CD4-positive, alpha-beta T cell treated with Interleukin-17A for 1 hour (primary cell): ENCODE results near the gene HOXB8.

Experiments
- DNase-seq: peaks from one replicate; pipeline ENCODE4 v3.0.0-alpha.2; 2020

The HOXB8 gene

DNA sequence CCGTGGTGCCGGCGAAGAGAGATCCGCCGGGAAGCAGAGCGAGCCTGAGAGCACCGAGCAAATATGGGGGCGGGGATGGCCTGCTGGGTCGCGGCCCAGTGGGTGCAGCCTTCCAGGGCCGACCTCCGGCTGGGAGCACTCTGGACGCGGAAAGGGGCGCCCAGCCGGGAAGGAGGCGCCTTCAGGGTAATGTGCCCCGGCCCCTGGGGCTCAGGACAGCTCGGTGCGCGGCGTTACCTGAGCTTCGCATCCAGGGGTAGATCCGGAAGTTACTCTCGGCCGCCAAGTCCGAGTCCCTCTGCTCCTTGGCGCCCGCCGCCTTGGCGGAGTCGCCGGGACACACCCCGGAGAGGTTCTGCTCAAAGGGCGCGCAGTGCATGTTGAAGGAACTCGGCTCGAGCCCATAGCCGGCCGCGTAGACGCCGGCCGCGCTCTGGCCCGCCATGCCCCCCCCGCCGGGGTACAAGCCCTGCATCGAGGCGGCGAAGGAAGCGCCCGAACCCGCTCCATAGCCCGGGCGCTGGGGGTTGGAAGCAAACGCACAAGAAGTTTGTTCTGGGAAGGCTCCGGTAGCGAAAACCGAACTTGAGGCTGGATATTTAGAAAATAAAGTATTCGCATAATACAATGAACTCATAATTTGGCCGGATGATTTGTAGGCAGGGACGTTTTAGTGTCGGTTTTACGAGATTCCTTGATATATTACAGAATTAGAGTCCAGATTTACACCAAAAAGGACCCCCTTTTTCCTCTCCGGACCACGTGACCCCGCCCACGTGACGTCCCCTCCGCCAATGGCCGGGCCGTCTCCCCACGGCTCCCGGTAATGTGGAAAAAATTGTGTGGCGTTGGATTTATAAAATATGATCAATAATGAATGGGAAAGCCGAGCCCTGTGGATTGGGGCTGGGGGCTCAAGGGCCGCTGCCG is 4.5 kb downstream of the HOXB8 start, which contains the start of gene HOXB7:
Gene HOXB7, minus strand, starts transcription at position 736 of the 930 bp plus-strand sequence. Its CDS starts 99 bp downstream, at position 637.
- DNase-seq = peak; percentile 64

DNA sequence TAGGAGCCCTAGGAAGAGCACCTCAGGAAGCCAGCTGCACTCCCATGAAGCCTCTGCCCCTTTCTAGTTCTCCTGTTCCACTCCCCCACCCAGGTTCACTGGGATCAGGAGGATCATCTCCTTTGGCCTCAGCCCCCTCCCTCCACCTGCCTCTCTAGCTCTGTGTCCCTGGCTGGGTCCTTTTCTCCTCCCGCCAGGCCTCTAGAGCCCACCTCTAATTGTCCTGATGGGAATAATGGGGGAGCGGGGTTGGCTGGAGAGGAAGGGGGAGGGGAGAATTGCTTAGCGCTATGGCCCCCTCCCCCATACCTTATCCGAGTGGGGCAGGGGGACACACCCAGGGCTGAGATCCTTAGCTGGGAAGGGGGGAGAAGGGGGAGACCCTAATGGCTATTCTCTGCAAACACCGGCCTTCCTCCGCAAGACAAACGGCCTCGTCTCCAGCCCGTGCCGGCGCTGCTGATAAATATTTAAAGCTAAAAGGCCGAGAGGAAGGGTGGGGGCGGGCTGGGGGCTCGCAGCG is 5.3 kb downstream of the HOXB8 start:
- no peak for DNase-seq

DNA sequence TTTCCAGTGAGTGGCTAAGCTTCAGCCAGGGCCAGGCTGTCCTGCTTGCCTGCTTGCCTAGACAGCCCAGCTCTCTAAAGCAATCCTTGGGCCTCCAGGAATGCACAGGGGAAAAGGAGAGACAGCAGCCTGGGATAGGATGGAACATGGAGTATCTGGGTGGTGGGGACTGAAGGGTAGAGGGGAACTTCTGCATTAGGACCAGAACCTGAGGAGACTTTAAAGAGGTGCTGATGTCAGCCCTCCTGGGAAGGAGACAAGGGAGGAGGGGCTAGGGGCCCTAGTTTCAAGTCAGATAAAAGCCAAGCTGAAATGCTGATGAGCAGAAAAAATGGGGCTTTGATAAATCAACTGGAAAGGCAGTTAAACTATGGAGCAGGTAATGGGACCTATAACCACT is 6.1 kb downstream of the HOXB8 start:
- DNase-seq = no peak

DNA sequence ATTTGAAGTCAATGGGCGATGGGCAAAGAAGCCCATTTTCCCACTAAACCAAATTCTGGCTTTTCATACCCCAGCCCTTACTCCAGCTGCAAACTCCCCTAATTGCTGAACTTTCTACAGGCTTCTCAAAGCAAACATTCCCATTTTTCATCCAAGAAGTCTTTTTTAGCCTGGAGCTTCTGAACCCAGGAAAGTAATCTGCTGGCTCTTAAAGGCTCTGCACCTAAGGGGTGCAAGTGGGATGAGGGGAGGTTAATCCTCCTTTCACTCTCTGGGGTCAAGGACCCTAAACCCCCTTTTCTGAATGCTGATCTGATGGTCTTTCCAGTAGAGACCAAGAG is 6.6 kb downstream of the HOXB8 start:
- DNase-seq = no peak

DNA sequence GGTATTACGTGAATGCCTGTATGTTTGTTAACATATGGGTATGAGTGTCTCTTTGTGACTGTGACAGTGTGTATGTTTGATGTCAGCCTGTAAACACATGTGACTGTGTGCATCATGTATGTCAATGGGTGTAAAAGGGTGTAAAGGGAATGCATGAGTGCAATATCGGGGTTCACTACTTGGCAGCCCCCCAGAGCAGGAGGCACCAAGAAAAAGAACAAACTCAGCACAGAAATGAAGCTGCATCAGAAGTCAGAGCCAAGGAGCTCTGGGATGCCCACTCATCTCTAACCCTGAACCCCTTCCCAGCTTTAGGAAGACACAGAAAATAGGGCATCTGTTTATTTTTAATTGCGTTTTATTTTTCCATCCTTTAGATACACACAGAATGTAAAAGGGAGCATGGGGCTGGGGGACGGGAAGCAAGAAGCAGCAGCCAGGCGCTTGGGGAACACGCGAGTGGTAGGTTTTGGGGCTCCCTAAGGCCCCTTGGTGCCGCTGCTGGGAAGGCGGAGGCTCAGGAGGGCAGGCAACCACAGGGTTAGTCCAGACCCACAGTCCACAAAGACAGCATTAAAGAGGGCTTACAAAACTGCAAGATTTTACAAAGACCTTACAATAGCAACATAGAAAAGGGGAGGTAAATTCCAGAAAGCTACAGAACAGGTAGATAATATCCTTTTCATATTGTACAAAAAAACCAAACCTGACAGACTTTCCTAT is 8.0 kb downstream of the HOXB8 start:
- no peak for DNase-seq

DNA sequence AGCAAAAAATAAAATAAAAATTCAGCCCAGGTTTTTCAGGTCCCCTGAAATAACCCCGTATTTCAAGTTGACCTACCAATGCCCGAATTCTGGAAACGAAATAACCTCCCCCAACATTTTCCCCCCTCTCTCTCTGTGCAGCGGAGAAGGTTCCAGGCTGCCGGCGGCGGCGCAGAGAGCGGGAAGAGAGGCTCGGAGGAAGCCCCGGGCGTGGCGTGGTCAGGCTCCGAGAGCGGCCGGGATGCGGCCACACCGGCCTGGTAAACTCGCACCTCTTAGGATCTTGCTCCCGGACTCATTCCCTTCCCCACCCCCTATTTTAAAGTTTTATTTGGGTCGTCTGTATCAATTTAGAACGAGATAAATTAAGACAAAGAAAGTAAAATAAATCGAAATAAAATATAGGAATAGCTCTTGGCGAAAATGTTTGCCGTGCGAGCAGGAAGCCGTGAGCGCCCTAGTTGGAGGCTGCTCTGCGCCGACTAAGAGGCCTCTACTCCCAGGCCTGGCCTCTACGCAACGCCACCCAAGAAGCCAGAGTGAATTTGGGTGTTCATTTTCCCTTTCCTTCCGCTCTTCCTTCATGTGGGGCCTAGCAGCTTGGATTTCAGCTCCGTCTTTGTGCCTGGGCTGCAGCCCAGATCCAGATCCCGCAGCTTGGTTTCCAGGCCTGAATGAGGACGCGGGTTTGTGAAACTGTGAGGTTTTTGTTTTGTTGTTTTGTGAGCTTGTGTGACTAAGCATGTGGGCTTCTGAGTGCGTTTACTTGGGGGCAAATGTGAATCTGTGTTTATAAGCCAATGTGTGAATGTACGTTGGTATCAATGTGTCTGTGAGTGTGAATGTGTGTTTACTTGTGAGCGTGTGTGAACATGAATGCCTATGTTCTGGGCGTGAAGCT is 8.9 kb downstream of the HOXB8 start:
- no peak for DNase-seq

DNA sequence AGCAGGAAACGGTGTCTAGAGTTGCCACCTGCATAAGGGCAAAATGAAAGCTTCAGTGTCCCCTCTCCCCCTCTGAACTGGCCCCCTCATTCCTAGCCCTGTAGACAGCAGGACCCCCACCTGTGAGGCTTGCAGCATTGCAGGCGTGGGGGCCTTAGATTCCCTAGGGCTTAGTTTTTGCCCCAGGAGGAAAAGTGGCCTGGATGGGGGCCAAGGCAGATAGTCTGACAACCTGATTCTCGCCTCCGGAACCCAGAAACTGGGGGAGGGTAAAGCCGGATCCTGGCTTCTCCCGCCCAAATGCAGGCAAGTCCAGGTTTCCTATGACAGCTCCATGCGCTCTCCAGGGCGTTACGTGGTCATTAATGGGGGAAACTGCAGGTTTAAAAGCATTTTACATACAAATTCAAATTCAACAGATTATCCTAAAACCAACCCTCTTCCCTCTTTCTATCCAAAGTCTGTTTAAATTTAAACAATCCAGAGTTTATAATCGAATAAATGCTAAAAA is 9.6 kb downstream of the HOXB8 start:
- no peak for DNase-seq

DNA sequence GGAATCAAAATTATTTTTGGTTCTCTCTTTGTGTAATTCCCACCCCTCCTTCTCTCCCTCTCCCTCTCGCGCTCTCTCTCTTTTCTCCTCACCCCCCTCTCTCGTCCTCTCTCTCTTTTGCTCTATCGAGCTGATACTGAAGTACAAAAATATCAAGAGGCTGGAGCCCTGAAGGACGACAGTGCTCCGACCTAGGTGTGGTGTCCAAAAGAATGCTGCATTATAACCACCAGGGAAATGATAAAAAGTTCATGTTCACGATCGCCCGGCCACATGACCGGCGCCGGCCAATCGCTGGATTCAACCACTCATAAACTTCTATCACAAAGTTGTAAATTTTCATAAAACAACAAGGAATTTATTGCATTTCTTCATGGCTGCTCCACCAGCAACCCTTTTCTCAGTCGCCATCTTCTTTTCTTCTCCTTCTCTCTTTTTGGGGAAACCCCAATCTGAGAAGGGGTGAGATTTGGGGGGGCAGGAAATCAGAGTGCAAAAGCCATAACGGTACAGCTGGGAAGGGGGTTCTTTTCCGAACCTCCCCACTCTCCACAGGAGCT is 10.2 kb downstream of the HOXB8 start, which contains the start of gene HOXB6:
Gene HOXB6, minus strand, starts transcription at position 217 of the 560 bp plus-strand sequence. CDS start 6,836 bp downstream, outside the sequence.
- no peak for DNase-seq

DNA sequence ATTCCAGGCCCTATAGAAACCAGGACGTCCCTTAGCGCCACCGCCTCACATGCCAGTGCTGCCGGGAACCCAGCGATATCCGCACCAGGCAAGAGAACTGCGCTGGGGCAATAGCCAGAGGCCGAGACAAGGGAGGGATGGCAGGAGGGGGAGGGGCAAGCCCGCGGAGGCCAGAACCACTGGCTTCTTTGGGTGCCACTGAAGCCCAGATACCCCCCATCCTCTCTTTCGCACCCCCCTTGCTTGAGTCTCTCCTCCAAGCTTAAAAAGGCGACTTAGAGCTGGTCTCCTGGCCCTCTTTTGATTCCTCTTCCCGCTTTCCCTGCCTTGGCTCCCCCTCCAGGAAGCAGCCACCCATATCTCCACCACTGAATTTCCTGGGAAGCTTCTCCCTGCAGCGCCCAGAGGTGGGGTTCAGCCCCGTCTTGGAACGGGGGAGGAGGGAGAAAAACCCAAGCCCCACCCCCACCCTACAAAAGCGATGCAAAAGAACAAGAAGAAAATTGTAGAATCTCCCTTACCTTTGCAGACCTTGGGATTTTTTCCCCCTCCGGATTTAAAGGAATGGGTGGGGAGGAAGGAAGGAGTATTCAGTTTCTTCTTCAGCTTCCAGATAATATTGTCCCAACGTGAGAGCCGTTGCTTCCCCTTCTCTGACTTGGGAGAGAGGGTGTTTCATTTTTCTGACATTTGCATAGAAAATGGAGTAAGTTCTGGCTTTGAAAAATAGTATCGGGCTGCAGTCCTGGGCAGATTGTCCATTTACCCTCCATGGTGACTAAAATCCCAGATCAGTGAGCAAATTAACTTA is 10.9 kb downstream of the HOXB8 start:
- DNase-seq = no peak

DNA sequence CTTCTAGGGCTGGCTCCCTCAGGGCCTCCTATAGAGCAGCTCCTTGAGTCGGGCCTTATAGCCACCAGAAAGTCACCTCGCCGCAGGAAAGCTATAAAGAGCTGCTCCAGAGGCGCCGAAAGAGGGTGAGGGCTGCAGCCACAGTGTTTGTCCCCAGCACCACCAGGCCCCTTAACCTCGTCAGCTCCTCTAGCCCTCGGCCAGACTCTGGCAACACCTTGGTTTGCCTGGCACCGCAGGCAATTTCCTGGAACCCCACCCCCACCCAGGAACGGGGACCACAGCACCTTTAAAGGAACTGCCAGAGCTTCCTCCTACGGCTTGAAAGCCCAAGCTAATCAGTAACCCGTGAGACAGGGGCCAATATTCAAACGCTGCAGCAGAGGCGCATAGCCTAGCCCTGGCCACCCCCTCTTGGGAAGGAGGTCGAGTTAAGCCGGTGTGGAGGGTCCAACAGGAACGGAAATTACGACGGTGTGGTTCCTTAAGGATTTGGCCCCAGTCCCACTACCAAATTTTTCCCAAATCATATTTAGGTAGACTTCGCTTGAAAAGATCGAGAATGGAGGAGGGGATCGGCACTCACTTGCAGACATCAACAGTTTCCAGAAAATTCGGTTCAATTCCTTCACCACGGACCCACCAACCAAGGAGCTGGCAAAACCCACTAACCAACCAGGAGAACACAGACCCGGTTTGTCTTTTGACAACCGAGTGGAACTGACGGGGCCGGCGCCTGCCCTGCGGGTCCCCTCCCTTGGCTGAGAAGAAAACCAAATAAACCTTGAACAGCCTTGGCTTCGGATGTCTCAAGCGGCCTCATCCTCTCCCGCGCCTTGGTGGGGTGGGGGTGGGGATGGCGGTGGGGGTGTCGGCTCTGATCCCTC is 13.3 kb downstream of the HOXB8 start:
- DNase-seq = no peak

DNA sequence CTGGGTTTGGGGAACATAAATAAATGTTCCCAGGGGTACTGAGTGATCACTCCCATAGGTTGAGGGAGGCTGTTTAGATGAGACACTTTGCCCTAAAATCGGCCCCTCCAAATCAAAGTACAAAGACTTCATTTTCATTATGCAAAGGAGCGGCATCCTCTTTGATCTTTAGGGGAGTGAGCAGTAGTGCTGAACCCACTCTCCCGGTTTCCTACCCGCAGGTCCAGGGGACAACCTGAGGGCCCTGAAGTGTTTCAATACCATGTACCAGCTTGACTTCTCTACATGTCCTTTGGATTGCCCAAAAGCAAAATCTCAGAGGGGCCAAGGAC is 13.9 kb downstream of the HOXB8 start:
- no peak for DNase-seq

DNA sequence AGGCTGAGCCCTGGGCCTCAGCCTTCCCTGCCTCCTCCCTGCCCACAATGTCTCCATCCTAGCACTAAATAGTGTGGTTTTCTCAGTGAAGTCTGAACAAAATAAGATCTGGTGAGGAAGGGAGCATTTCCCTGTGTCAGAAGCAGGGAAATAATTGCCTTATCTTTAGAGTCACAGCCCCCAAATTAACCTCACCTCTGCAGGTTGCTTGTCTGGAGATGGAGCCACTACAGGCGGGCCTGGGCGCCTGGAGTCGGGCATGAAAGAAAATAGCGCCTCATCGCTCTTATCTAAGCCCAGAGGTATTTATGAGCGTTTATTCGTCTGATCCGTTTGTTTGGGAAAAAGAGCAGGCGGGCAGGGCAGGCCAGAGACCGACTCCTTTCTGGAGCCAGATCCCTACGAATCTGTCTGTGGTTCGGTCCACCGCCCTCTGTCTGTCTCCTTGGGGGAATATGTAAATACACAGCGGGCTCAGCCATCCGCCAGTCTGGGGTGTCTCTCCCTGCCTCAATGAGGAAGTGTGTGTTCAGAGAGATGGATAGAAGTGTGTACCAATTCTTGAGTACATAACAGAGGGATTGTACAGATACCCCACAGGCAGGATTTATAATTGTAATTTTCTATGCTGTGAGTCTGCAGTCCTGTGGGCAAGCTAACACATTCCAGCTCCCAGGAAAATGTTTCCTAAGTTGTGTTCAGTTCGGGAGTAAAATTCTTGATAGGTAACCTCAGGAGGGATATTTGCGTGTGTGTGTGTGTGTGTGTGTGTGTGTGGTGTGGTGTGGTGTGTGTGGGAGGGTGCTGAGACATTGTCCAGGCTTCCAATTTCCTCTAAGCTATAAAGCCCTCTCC is 14.6 kb downstream of the HOXB8 start:
- no peak for DNase-seq

DNA sequence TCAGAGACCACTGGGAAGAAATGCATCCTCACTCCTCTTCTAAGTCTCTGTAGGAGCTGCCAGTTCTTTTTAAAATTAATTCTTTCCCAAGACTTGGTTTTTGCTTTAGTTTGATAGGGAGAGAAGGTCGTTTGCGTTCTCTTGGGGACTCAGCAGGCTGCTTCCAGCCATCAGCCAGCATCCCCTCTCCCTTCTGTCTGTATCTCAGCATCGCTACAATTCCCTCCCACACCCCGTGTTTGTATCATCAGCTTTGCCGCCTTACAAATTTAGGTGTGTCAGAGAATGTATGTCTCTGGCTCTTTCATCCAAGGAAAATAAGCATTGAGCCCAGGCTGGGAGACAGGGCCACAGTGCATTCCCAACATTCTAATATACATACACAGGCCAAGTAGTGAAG is 15.7 kb downstream of the HOXB8 start:
- no peak for DNase-seq

DNA sequence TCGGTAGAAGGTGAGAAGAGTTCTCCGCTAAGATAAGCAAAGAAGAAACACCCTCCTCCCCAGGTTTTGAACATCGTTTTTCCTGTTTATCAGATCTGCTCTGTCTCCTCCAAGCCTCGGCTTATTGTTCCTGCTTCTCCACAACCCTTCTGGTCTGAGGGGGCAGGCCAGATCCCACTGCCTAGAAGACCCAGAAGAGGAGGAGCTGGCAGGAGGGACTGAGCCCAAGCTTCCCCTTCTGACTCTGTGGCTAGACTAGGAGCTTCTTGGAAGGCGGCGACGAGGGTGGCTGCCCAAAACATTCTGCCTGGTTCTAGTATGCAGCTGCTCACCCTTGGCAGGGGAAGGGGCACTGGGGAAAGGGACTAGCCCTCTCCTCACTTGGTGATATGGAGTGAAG is 16.4 kb downstream of the HOXB8 start:
- DNase-seq = no peak

DNA sequence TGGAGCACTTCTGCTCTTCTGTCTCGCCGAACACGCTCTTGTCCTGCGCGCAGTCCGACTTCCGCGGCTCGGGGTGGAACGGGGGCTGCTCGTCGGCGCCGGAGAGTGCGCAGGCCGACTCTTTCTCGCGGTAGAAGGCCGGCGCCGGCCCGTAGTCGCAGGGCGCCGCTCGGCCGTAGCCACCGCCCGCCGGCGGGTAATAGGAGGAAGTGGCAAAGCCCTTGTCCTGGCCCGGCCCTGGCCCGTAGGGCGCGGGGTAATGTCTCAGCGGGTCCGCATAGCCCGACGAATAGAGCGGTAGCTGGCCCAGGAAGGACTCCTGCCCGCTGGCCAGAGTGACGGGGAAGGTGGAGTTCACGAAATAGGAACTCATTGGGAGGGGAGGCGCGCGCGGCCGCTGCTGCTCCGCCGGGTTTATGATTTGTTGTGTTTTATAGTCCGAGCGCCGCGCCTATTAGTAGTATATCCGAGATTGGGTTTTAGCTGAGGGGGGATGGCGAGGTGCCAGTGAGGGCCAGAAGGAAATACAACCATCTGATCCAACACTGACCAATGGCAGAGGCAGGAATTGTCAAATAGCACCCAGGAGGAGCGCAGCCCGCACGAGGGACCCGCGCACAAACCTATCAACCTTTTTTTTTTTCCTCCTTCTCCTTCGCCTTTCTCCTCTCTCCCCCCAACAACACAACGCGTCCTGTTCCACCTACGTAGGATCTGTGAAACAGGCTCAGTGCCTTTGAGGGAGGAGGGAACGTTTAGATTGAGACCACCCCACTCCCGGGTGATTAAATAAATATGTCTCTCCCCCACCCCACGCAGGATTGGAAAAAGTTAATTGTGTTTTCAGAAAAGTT is 17.1 kb downstream of the HOXB8 start:
- DNase-seq = peak; percentile 53

DNA sequence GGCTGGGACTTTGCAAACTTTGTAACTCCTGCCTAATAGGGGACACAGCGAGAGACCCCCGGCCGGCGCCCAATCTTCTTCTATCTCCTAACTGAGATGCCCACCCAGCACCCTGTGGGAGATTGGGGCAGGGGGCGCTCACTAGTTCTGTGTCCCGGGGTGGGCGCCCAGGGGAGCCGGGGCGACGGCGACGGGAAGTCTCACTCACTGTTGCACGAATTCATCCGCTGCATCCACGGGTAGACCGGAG is 17.6 kb downstream of the HOXB8 start:
- DNase-seq = no peak

DNA sequence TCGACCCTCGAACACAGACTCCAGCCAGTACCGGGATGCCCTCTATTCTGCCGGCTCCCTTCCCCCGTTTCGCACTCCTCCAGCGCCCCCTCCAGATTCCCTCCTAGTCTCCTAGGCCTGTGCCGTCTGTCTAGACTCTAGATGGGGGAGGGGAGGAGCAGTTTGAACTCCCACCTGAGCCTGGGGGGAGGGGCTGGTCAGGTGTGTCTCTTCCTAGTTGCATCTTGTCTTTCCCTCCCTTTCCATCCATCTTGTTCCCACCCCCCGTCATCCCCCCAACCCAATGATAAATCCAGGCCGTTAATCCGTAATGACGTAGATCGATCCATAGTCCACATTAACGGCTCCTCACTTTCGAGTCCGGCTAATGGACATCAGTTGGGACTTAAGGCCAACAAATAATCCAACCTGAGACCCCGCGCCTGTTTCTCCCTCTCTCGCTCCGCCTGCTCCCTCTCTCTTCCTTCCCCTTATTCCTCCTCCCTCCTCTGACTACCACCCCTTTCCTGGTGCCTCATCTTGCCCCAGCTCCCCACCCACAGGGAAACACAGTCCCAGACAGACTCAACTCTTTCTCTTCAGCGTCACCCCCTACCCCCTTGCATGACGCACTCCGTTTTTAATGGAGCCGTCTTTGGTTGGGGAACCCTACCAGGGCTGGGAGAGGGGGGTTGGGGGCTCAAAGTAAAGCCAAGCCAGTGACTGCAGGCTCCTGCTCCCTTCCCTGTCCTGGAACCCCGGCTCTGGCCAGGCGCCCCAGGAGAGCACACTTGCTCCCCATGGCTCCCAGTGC is 18.2 kb downstream of the HOXB8 start:
- DNase-seq = no peak
